NCI-H2029 treated with DMSO at 0.1 percent for 48 hours (cell line): Measurements from ENCODE around the gene MAFB.

Experiments used
- DNase-seq: peaks from one replicate; lab custom pipeline; 2025; lab: John Stamatoyannopoulos, UW

Gene MAFB

DNA sequence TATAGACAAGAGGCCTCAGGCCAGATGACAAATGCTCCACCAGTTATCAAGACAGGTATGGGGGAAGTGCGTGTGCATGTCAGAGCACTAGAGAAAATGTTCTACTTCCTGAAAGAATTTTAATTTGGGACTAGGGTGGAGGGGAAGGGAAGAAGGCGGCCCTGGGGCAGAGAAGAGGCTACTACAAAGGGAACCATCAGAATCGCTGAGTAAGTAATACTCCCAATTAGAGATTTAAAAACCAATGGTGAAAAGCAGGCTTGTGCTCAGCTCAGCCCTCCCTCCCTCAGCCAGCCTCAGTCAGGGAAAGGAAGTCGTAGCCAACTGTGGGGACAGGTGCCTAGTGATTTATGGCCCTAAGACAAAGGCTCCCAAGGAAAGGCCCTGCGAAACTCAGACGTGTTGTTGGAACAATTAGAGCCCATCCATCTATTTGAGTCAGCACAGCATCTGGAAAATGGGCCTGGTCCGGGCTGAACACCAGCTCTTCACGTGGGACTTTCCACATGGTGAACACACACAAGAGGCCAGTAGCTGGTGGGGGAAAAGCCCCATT is 15.0 kb upstream of the MAFB start:
- DNase-seq: no peak

DNA sequence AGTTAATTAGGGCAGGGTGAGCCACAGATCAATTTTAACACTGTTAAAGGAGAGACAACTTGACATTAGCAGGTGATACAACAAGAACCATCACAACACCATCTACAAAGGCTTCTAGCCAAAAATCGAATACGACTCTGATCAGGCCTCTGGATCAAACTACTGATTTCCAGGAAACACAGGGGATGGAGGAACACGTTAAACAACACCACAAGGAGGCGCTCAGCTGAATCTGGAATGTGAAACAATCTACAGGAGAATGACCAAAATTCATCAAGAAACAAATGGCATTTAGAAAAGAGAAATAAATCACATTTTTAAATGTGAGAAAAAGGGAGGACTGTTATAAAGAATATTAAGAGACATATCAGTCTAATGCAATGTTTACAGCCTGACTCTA is 13.5 kb upstream of the MAFB start:
- DNase-seq: no peak

DNA sequence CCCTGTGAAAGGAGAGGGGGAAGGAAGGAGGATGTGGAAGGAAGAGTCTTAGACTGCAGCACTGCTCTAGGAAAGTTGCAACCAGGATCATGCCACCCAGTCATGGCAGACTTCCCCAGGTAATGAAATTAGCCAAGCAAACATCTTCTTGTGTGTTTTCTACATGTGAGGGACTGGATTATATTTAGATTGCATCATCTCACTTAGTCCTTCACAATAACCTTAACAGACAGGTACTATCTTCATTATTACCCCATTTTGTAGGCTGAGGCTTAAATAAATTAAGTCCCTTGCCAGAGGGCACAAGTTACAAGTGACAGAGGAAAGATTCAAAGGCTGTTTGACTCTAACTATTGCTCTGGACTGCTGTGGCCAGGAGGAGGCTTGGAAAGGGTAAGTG is 9.7 kb upstream of the MAFB start:
- DNase-seq: no peak

DNA sequence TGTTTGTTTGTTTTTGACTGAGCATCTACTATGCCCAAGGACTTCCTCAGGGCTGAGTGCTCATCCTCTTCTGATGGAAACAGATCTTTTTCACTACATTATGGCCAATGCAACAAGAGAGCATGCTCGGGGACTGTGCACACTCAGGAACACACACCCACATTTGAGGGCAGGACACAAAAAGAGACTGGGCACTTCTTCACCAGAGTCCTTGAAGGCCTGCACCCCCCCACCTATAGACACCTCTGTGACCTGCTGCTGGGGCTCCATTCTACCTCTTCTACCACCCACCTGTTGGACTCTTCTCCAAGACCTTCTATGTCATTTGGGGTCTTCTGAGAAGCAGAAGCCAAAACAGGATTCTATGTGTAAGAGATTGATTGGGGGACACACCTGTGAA is 9.2 kb upstream of the MAFB start:
- no peak for DNase-seq

DNA sequence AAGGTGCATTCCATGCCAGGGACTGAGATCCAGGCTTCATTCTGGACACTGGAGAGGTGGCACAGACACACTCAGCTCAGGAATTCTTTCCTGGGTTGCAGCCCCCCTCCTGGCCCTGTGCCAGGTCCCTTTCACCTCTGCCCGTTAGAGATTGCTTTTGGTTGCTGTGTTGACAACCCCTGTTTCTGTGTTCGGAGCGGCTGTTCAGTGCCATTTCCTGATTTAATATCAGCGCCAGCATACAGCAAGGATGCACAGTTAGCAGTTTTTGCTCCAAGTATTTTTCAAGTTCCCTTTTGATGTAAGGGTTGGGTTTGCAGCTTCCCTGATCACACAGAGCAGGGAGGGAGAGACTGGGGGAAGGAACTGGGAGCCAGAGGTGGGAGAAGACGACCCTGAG is 8.5 kb upstream of the MAFB start:
- DNase-seq: no peak

DNA sequence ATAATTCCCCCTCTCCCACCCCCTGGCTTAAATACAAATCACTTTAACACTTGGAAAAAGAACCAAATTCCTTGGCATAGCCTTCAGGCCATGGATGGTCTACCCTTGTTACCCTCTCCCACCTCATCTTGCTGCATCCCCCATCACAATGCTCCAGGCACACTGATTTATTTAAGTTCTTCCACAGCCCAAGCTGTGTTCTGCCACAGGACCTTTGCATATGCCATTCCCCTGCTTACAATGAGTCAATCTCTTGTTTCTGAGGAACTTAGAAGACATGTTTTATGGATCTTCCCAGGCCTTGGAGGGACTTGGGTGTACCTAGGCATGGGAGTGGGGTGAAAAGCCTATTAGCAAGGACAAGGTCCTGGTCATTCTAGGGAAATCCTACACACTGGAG is 6.2 kb upstream of the MAFB start:
- no peak for DNase-seq

DNA sequence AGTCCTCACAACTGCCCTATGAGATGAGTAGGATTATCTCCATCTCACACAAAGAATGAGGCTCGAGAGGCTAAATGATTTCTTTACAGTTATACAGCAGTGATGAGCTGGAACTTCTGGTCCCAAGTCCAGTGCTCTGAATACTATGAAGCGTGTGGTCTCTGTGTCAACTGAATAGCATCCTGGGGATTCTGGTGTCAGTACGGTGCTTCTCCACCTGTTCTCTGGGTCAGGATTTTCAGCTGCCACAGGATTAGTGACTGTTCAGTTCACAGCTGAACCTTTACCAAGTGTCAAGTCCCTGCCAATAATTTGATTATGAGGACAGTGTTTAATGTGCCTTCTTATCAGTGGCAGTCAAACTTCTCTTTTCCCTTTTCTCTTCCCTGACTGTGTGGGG is 5.2 kb upstream of the MAFB start:
- no peak for DNase-seq

DNA sequence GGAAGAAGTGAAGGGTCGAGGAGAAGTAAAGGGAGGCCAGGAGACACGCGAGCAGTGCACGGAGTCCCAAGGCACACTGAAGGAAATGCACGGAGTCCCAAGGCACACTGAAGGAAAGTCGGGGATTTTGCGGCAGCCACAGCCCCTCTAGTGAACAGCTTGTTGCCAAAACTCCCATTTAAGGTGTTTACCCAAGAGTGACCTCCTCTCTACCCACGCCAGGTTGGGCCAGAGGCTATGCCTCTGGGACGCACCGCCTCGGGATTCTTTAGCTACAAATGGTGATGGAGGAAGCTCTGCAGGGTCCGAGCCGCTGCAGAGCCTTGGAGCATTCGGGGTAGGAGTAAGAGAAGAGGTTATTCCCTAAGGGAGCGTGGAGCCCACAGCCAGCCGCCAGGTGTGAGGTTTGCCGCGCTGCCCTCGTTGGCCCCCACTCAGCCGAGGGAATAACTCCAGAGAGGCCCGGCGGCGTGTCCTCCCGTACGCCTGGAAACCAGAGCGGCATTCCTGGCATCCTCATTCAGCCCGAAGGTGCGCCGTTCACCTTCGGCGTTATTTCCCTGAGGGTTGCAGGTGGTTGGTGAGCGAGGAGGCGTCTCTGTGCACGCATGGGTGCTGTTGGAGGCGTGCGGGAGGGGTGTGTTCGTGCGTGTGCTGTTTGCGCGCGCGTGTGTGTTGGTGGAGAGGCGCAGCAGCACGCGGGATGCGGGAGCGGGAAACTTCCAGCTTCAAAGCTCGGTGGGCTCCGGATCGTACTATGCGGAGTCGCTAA is 3.4 kb upstream of the MAFB start:
- no peak for DNase-seq

DNA sequence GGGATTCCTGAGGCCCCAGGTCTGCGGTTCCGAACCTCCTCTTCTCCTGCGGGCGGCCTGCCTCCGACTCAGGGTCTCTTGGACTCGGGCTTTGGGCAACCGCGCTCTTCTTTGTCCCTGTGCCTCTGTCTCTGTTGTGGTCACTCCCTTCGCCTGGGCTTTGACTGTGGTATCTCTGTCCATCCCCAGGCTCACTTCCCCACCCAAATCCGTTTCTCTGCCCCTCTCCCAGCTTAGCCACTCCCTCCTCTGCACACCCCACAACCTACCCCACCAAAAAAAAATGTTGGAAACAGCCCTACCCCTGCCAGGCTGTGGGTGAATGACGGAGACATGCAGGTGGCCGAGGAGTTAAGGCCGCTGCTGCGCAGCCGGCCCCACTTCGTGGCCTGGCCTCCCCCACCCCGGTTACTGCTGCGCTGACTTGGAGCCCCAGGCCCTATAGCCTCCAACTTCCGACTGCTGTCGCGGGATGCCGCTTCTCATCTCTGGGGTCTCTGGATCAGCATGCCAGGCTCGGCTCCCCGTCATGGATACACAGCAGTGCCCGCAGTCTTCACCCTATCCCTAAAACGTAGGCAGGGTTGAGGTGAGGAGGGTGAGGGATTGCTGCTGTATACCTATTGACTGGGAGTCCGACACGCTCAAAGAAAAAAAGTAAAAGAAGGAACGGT is 2.7 kb upstream of the MAFB start:
- no peak for DNase-seq

DNA sequence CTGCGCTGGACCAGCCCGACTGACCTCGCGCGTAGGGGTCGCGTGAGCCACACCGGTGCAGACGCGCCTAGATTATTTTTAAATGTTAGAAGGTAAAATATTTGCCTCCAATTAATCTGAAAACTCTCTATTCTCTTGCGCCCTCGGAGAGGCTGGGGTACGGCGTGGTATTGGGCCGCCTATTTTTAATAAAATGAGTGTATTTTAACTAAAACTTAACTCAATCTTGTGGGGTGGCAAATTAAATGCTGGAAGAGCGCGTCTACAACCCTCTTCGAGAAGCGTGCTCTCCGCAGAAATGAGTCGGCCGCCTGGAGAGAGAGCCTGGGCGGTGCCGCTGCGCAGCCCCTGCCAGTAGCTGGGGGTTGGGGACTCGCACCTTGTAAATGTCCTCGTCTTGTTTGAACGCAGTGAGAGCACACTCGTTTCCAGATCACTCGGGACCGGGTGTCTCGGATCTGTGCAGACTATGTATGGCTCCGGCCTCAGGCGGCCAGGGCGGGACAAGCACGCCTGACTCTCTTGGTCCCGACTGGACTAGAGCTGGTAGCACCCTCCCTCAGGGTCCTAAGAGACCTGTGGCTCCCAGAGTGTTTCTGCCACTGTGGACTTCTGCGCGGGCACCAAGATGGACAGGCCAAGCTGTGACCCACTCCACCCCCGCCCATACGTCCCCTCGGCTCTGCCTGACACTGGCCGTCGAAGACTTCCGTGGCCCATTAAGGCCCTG is 2.0 kb upstream of the MAFB start:
- DNase-seq: no peak

DNA sequence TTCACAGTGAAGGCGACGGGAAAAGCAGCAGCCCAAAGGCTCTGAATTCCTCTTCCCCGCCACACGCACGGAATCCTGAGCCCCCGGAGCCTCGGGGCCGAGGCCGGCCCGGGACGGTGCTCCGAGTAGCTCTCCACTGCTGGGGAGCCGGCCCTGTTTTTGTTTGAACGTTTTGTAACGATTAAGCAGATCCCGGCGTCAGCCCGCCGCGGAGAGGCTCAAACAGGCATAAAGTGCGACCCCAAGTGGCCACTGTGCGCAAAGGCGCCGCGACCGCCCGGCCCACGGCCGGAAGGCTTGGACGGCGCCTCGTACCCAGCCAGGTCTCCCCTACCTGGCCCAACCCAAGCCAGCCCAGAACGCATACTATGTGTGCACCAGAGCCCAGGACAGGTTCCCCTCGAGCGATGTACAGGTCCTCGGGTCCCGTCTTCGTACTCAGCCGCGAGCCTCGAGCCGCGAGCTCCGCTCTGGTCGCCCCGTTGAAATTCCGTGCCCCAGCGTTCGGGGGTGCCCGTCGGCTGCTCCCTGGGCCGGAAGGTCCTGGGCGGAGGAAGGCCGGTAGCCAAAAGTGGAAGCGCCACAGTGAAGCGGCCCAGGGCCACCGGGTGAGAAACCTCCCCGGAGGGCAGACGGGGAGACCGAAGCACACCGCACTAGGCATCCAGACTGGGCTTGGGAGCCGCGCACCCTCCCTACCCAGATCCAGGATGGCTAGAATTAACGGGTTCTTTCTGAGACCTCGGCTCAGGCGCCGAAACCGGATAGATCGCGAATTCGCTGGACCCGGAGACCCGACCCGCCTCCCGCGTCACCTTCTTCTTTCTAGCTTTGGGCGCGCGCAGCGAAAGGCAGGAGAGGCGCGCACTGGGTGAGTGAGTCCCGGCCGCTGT is 1.2 kb upstream of the MAFB start:
- peak; percentile 52 for DNase-seq

DNA sequence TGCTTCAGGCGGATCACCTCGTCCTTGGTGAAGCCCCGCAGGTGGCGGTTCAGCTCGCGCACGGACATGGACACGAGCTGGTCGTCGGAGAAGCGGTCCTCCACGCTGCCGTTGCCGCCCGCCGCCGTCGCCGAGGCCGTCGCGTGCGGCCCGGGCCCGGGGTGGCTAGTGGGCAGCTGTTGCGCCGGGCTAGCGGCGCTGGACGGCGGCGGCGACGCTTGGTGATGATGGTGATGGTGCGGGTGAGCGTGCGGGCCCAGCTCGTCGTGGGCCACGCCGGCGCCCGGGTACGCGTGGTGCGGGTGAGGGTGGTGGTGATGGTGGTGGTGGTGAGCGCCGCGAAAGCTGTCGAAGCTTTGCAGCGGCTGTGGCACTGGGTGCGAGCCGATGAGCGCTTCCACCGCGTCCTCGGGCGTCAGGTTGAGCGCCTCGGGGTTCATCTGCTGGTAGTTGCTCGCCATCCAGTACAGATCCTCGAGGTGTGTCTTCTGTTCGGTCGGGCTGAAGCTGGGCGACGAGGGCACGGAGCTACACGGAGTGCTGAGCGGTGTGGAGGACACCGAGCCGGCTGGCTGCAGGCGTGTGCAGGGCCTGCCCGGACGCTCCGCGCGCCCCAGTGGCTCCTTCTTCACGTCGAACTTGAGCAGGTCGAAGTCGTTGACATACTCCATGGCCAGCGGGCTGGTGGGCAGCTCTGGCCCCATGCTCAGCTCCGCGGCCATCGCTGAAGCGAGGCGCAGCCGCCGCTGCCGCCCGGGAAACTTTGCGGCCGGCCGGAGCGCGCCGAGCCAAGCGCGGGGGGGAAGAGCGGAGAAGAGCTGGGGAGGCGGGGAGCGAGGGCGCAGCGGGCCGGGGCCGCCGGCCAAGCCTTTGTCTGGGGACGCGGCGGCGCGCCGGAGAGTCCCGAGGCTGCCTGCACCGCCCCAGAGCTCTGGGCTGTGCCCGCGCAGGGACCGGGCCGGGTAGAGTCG is 622 bp downstream of the MAFB start:
- DNase-seq: no peak

DNA sequence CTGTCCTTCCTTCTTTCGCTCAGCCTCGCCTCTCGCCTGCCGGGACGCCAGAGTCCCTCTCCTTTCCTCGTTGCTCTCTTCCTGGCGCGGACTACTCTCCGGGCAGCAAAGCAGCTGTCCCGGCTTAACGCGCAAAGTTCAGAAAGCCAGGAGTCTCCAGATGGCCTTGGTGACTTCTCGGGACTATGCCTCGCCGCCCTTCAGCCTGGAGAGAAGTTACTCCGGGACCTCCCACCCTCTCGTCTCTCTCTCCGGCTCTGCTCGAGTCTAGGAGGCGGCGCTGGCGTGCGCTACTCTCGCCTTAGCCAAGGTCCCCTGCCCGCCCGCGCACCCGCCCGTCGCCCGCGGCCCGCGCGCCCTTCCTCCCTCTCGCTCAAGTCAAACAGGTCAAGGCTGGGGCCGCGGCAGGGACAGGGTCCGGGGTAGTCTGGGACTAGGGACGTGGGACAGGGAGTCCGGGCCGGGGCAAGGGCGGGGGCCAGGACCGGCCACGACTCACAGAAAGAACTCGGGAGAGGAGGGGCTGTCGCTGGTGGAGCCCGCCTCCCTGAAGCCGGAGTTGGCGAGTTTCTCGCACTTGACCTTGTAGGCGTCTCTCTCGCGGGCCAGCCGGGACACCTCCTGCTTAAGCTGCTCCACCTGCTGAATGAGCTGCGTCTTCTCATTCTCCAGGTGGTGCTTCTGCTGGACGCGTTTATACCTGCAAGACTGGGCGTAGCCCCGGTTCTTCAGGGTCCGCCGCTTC is 1.5 kb downstream of the MAFB start:
- no peak for DNase-seq

DNA sequence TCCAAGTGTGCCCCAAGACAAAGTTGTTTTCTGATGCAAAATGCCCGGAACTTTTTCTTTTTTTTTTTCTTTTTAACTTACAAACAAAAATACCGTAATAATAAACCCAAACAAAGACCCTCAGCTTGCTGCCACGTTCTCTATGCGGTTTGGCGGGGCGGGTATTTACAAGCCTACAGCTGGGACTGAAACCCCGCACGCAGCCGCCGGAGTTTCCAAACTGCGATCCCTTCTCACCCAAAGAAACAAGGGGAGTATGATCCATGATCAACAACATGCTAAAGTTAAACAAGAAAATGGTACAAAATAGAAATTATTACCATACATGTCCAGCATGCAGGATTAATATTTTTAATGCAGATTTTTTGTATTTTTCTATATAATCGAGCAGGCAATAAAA is 2.1 kb downstream of the MAFB start:
- no peak for DNase-seq

DNA sequence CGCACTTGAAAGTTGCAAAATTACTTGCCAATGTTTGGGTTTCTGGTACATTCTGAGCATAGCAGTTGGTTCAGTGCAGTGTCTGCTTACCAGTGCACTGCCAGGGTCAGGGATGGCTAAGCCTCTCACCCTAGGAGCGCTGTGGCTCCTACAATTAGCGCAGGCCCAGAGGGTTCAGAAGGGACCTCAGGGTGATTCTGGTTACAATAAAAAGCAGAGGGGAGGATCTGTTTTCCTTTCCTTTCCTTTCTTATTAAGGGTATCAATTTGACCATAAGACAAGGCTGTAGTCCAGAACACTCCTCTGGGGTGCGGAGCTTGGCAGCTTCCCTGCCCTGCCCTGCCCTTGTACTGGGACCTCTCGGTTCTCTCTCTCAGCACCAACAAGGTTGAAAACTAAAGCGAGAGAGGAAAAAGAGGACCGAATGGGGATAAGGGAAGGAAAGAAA is 2.6 kb downstream of the MAFB start:
- DNase-seq: no peak

DNA sequence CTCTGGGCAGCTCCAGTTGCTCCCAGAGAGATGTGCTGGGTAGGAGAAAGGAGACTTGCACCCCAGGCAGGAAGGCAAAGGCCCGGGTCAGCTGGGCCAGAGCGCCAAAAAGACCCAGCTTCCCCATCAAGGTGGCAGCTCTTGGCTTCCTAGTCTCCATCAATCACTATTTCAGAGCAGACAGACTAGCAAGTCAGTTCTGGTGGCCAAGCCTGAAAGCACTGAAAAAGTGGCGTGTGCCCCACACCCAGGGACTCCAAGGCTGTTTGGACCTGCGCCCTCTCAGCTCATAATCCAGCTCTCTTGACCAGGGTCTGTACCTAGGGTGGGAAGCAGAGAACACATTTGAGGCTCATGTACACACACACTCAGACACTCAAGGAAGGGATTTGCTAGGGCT is 3.7 kb downstream of the MAFB start:
- no peak for DNase-seq

DNA sequence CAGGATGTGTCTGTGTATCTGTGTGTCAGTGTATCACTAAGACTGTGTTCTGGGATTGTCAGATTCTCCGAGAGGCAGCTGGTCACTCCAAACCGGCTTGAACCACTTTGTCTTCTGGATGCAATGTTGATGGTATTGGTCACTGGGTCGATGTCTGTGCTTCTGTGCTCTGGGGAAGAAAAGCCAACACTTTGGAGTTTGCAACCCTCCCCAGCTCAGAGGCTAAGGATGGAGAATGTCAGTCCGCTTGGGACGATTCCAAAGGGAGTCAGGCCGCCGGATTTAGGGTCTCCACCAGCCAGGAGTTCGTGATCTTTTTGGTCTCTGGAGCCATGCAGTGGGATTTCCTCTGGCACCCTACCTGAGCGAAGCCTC is 5.2 kb downstream of the MAFB start:
- no peak for DNase-seq

DNA sequence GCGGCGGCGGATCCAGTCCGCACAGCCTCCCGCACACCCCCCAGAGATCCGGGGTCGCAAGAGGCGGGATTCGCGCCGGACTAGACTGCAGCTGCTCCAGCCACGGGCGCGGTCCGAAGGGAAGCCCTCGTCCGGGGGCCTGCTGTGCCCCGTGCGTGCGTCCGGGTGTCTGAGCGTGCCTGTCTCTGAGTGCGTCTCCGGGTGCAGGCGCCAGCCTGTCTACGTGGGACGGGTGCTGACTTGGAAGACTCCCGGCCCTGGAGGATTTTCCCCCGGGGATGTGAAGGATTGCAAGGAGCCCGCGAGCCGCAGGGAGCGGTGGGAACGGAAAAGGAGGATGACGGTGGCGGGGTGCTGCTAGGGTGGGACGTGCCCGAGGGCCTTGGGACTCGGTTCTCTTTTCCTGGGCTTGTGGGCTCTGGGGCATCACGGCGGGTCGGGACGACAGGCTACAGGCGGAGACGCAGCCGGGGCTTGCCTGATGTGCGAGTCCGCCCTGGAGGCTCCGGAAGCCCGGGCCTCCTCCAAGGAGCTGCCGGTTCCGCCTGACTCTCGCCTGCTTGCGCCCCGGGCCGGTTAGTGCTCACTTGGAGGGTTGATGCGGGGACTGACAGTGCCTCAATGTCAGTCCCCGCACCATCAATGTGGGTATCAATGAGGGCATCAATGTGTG is 5.7 kb downstream of the MAFB start:
- DNase-seq: no peak
